Brain microvascular endothelial cell (primary cell): ENCODE results near the gene SPACA7.

Experiments used
- DNase-seq: peaks from one replicate; pipeline ENCODE4 v3.0.0-alpha.2; 2020
- H3K27ac ChIP-seq: fragments of 250-450 bp; sonication (Bioruptor Pico); 2 replicates; pipeline ENCODE4 v1.5.1; 2020; ENCODE audit warnings: mild to moderate bottlenecking, moderate library complexity
- H3K27me3 ChIP-seq: fragments of 250-450 bp; sonication (Bioruptor Pico); replicated peaks from 2 replicates; pipeline ENCODE4 v1.5.1; 2020; ENCODE audit warnings: mild to moderate bottlenecking
- H3K36me3 ChIP-seq: fragments of 250-450 bp; sonication (Bioruptor Pico); replicated peaks from 2 replicates; pipeline ENCODE4 v1.5.1; 2020; ENCODE audit warnings: mild to moderate bottlenecking
- H3K4me3 ChIP-seq: 2 replicates; pipeline ENCODE4 v1.5.1; 2011; ENCODE audit warnings: low read depth, mild to moderate bottlenecking, control low read depth, low read length, moderate library complexity
- in situ Hi-C: cut with HindIII; loops from 2 replicates; pipeline ENCODE4 v1.10.0; 2017; ENCODE audit warnings: low sequenced_read_pairs, low pct_ligation_motif_present
- TF ChIP-seq, protein P1 (sequence below): IDR thresholded peaks from 2 replicates; pipeline ENCODE4 v1.5.1; 2011; ENCODE audit warnings: low read depth, mild to moderate bottlenecking, moderate library complexity, low read length, control low read depth, inconsistent platforms; ENCODE audit errors: missing control alignments

The SPACA7 gene

DNA sequence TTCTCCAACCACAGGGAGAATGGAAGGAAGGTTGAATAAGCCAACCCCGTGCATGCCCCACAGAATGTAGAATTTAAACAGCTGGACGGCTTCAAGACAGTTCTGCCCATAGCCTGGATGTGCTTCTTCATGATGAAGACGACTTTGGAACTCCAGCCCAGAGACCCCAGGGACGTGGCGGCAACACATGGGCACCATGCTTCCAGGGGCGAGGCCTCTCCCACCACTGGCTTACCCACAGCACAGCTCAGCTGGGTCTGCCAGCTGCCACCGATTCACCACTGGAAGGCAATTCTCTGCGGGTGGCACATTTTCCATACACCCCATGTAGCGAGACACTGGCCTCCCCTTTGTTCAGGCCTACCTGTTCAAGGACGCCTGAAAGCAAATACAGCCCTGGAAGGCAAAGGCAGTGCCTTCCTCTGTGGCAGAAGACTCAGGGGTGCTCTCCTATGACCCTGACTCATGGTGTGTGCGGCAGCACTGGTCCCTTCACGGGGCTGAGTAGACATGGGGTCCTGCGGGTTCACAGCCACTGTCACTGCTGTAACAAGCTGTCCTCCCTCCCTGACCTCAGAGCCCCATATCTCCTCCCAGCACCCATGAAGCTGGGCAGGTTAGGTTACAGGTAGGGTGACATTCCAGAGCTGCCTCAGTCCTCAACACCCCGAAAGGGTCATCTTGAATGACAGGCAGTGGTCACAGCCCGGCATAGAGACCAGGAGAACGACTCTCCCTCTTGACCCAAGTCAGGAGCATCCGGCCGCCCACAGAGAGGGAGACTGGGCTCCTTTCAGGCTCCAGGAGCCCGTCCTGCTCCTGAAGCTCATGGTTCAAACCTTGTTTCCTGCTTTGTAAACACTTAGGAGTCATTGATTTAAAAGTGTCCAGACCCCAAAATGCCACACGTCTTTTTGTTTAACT is 72.7 kb downstream of the SPACA7 start:
- in situ Hi-C loops, result no loop called here
- H3K4me3 ChIP-seq, result no peak overlapping the region
- no peaks in the 10 kb centered on the region for H3K27me3 ChIP-seq
- DNase-seq, result no peak
- TF ChIP-seq, protein P1, sequence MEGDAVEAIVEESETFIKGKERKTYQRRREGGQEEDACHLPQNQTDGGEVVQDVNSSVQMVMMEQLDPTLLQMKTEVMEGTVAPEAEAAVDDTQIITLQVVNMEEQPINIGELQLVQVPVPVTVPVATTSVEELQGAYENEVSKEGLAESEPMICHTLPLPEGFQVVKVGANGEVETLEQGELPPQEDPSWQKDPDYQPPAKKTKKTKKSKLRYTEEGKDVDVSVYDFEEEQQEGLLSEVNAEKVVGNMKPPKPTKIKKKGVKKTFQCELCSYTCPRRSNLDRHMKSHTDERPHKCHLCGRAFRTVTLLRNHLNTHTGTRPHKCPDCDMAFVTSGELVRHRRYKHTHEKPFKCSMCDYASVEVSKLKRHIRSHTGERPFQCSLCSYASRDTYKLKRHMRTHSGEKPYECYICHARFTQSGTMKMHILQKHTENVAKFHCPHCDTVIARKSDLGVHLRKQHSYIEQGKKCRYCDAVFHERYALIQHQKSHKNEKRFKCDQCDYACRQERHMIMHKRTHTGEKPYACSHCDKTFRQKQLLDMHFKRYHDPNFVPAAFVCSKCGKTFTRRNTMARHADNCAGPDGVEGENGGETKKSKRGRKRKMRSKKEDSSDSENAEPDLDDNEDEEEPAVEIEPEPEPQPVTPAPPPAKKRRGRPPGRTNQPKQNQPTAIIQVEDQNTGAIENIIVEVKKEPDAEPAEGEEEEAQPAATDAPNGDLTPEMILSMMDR, result no peak
- no peaks in the 10 kb centered on the region for H3K36me3 ChIP-seq
- H3K27ac ChIP-seq, result no peak overlapping the region

DNA sequence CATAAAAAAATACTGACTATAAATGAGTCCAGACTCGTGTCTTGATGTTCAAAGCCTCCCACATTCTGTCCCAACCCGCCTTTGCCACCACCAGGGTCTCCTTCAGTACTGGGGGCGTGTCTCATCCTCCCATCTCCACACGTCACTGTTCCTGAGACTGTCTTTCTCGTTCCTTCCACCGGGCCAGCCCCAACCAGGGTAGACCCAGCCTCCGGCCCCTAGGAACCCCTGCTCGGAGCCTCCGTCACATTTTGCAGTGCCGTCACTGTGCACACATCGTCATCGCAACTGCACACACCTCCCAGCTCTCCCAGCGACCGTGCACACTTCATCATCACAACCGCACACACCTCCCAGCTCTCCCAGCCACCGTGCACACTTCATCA is 73.4 kb downstream of the SPACA7 start:
- Histone ChIP-seq H3K36me3 (no peaks in the 10 kb centered on the region), H3K27me3 (no peaks in the 10 kb centered on the region), H3K4me3 (no peak overlapping the region), H3K27ac (no peak overlapping the region)
- DNase-seq, result no peak
- TF ChIP-seq, protein P1, result no peak
- in situ Hi-C loops, result no loop called here

DNA sequence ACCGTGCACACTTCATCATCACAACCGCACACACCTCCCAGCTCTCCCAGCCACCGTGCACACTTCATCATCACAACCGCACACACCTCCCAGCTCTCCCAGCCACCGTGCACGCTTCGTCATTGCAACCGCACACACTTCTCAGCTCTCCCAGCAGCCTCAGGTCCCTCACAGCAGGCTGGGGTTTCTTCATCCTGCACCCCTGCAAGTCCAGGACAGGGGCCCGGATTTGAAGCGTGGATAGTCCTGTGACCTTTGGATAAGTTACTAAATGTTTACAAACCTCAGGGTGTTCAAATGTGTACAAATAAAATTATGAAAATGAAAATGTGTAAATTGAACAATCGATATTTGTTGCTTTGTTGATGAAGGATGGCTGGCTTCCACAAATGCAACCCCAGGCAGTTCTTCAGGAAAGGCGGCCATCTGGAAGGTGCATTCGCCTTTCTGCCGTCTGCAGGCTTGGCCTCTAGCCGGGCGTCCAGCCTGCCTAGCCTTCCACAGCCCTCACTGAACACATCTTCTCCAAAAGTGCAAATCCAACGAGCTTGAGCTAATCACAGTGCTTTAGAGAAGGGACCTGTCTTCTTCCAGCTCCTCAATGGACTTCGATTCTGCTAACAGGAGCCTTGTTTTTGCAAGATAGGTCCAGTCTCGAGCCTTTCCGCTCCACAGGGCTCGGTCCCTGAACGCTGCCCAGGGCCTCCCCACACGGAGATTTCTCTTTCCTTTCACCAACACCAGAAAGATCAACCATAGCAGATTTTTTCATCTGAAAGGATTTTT is 74.2 kb downstream of the SPACA7 start:
- no peak overlapping the region for H3K27ac ChIP-seq
- no peak overlapping the region for H3K4me3 ChIP-seq
- H3K36me3 ChIP-seq, result no peaks in the 10 kb centered on the region
- in situ Hi-C loops, result no loop called here
- TF ChIP-seq, protein P1, result no peak
- no peak for DNase-seq
- no peaks in the 10 kb centered on the region for H3K27me3 ChIP-seq

DNA sequence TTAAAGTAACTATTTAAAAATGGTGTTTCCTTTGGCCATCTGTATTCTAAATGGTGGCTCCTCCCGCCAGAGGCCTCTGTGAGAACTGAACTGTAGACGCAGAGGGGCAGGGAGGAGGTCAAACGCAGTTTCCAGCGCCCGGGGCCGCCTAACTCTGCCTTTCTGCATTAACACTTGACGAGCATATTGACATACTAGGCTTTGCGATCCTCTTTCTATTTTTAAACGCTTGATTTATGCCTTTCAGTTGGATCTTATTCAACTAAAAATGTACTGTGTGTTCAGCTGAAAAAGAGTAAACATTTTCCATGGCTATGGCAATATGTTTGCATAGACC is 74.7 kb downstream of the SPACA7 start:
- Histone ChIP-seq H3K27me3 (no peaks in the 10 kb centered on the region), H3K27ac (no peak overlapping the region), H3K4me3 (no peak overlapping the region), H3K36me3 (no peaks in the 10 kb centered on the region)
- no peak for DNase-seq
- in situ Hi-C loops, result no loop called here
- TF ChIP-seq, protein P1, result no peak

DNA sequence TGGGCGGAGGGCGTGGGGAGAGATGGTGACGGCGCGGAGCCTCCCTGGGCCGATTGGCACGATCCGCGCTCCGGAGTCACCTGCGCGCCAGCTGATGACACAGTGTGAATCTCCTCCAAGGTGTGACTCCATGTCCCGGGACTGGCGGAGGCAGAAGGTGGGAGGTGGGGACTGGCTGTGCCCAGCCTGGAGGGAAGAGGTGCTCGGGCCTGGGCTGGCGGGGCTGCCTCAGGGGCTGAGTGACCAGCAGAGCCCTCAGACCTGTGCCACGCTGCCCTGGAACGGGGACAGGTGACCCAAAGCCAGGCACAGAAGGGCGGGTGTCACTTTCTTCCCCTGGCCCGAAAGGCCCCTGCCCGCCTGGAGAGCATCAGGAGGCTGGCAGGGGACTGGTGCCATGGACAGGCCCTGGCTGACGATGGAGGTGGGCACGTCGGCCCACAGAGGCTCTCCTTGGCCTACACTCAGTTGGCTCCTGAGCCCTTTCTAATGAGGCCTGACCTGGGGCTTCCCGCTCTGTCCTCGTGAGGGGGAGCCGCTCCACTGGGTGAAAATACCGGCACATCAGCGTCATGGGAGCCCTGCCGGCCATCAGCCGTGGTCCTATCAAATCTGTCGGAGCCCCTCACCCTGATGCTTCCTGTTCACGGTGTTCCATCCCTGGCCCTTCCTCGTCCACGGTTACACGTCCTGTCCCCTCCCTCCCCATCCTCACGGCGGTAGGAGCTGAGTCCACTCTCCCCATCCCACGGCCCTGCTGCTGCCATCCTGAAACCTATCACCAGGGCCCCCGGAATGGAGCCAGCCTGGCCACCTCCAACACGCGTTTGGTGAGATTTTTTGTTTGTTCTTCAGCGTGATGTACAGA is 75.6 kb downstream of the SPACA7 start:
- TF ChIP-seq, protein P1, result no peak
- DNase-seq, result no peak
- no peaks in the 10 kb centered on the region for H3K36me3 ChIP-seq
- no peak overlapping the region for H3K27ac ChIP-seq
- in situ Hi-C loops, result no loop called here
- H3K4me3 ChIP-seq, result no peak overlapping the region
- H3K27me3 ChIP-seq, result no peaks in the 10 kb centered on the region
